Kidney epithelial cell (primary cell): ENCODE results near the gene CHST10. TPM values are rescaled to one million over a fixed set of nuclear protein-coding genes. Genes with fewer than 3 reads are reported as not detected.

Experiments used
- DNase-seq: peaks from one replicate; pipeline ENCODE4 v3.0.0-alpha.2; 2010; ENCODE audit warnings: low read depth
- H3K27me3 ChIP-seq: 2 replicates; pipeline ENCODE4 v1.6.0; 2011; ENCODE audit warnings: low read length; ENCODE audit not compliant: control insufficient read depth, insufficient read depth
- H3K36me3 ChIP-seq: 2 replicates; pipeline ENCODE4 v1.5.1; 2011; ENCODE audit warnings: low read length; ENCODE audit not compliant: control insufficient read depth, insufficient read depth
- H3K4me3 ChIP-seq: 2 replicates; pipeline ENCODE4 v1.5.1; 2011; ENCODE audit warnings: low read depth, mild to moderate bottlenecking, control low read depth, low read length
- total RNA-seq: library from RNA; depleted of rRNA; stranded (reverse); fragments of >200 nt; gene quantifications from 2 replicates; pipeline ENCODE4 v1.2.3, GENCODE V29; 2015
- TF ChIP-seq, protein P1 (sequence below): IDR thresholded peaks from 2 replicates; pipeline ENCODE4 v1.5.1; 2011; ENCODE audit warnings: mild to moderate bottlenecking, moderate library complexity, low read length, control low read depth, inconsistent platforms; ENCODE audit not compliant: insufficient read depth, poor library complexity, severe bottlenecking

CHST10 gene
- total RNA-seq, 1 donor from 2014 or later: 18.8 TPM

DNA sequence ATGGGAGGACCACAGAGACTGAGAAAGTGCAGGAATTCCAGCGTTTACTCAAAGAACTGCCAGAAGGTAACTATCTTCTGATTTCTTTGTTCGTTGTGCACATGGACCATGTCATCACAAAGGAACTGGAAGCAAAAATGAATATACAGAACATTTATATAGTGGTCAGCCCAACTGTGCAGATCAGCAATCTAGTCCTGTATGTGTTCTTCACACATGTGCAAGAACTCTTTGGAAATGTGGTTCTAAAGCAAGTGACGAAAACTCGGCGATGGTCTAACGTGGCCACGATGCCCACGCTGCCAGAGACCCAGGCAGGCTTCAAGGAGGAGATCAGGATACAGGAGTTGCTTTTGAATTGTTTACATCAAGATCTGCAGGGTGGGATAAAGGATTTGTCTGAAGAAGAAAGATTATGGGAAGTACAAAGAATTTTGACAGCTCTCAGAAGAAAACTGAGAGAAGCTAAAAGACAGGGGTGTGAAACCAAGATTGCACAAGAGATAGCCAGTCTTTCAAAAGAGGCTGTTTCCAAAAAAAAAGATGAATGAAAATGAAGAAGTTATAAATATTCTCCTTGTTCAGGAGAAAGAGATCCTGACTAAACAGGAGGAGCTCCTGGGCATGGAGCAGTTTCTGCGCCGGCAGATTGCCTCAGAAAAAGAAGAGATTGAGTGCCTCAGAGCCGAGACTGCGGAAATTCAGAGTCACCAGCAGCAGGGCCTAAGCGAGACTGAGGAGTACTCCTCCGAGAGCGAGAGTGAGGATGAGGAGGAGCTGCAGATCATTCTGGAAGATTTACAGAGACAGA, 8.3 kb upstream of the CHST10 start:
- no peak for DNase-seq
- Histone ChIP-seq H3K27me3 (no peaks in the 10 kb centered on the region), H3K36me3 (no peaks in the 10 kb centered on the region), H3K4me3 (no peak overlapping the region)
- TF ChIP-seq, protein P1, sequence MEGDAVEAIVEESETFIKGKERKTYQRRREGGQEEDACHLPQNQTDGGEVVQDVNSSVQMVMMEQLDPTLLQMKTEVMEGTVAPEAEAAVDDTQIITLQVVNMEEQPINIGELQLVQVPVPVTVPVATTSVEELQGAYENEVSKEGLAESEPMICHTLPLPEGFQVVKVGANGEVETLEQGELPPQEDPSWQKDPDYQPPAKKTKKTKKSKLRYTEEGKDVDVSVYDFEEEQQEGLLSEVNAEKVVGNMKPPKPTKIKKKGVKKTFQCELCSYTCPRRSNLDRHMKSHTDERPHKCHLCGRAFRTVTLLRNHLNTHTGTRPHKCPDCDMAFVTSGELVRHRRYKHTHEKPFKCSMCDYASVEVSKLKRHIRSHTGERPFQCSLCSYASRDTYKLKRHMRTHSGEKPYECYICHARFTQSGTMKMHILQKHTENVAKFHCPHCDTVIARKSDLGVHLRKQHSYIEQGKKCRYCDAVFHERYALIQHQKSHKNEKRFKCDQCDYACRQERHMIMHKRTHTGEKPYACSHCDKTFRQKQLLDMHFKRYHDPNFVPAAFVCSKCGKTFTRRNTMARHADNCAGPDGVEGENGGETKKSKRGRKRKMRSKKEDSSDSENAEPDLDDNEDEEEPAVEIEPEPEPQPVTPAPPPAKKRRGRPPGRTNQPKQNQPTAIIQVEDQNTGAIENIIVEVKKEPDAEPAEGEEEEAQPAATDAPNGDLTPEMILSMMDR: no peak

DNA sequence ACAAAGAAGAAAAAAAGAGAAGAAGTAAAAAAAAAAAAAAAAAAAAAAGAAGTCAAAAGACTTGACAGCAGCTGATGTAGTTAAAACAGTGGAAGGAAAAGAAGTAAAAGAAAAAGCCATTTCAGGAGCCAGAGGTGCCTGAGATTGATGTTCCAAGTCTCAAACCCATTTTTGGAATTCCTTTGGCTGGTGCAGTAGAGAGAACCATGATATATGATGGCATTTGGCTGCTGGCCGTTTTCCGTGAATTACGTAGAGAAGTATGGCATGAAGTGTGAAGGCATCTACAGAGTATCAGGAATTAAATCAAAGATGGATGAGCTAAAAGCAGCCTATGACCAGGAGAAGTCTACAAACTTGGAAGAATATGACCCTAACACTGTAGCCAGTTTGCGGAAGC, 7.6 kb upstream of the CHST10 start:
- no peak for DNase-seq
- TF ChIP-seq, protein P1: no peak
- no peak overlapping the region for H3K4me3 ChIP-seq

DNA sequence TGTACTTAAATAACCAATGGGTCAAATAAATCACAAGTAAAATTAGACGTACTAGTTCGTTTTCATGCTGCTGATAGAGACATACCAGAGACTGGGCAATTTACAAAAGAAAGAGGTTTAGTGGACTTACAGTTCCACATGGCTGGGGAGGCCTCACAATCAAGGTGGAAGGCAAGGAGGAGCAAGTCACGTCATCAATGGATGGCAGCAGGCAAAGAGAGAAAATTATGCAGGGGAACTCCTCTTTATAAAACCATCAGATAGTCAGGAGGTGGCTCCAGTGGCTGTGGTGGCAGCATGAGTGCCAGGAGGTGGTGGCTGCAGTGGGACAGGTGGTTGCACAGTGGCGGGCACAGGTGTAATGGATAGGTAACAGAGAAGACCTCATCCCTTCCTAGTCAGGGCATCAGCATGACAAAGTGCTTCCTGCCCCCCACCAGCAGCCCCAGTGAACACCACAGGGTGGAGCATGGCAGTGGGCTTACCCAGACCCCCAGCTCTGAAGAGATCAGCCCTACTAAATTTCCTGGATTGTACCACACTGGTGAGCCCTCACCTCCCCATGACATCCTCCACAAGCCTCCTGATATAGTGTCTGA, 6.9 kb upstream of the CHST10 start:
- Histone ChIP-seq H3K27me3 (no peaks in the 10 kb centered on the region), H3K36me3 (no peaks in the 10 kb centered on the region), H3K4me3 (no peak overlapping the region)
- DNase-seq: no peak
- TF ChIP-seq, protein P1: no peak

More for the DNA sequence above, 7.6 kb upstream of the CHST10 start:
- Histone ChIP-seq H3K36me3 (no peaks in the 10 kb centered on the region), H3K27me3 (no peaks in the 10 kb centered on the region)

DNA sequence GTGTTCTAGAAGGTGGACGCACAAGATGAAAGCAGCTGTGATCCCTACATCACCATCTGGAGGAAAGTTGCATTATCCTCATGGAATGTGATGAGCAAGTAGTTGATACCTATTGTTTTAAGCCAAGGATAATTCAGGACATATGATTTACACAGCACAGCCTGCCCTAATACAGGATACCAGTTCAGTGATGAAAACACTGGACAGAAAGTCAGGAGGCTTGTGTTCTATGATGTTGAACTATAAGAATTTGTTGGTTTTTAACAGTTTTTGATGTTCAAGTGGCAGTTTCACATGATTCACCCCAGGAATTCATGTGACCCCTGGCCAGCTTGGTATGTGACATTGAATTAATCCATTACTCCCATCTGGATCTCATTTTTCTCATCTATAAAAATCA, 6.2 kb upstream of the CHST10 start:
- no peak for DNase-seq
- H3K36me3 ChIP-seq: no peaks in the 10 kb centered on the region
- H3K4me3 ChIP-seq: no peak overlapping the region
- TF ChIP-seq, protein P1: no peak
- no peaks in the 10 kb centered on the region for H3K27me3 ChIP-seq

DNA sequence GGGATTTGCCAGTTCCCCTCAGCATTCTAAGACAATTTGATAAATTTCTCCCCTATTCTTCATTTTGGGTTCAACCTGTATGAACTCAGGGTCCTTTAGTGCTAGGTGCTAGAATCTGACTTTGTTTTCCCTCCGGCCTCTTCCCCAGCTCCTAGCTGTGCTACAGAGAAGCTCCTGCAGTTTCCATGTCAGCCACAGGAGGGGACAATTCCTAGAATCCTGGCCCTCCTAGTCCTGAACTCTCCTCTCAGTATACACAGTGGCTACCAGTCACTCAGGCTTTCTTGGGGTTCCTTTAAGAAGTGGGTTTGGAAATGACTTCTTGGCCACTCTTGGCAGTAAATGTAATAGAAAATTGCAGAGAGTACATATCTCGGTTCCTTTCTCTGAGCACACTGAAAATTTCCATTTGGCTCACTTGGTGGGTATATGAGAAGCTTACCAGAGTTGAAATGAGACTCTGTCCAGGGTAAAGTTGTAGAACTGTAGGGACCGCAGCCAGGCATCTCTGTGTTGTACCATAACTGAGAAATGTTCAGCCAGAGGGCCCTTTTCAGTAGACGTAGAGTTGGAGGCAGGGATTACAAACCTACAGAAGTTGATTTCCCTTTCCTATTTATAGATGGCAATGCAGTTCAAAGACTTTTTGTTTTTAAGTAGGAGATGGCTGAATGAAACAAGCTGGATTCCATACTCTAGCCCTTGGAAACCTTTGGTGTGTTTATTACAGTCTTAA, 5.0 kb upstream of the CHST10 start:
- TF ChIP-seq, protein P1: peak; percentile 60
- DNase-seq: no peak
- H3K36me3 ChIP-seq: no peaks in the 10 kb centered on the region

More for the DNA sequence above, 5.0 kb upstream of the CHST10 start:
- H3K4me3 ChIP-seq: no peak overlapping the region
- no peaks in the 10 kb centered on the region for H3K27me3 ChIP-seq
